GM18867 (cell line): ENCODE measurements around the gene JCAD.
"Not testable (repeated sequence)": the region's sequence is repeated elsewhere in the genome, so short reads cannot be mapped to it uniquely, and the experiment has no call there.

Experiments used
- ATAC-seq: cut with Tn5 transposase; IDR thresholded peaks from one replicate; pipeline ENCODE4 v1.9.1; 2021; ENCODE audit warnings: mild to moderate bottlenecking, moderate library complexity; ENCODE audit not compliant: unreplicated experiment

JCAD gene

GRCh38 chr10:30026578-30026977 is 32.8 kb downstream of the JCAD start:
- ATAC-seq, result no peak

DNA sequence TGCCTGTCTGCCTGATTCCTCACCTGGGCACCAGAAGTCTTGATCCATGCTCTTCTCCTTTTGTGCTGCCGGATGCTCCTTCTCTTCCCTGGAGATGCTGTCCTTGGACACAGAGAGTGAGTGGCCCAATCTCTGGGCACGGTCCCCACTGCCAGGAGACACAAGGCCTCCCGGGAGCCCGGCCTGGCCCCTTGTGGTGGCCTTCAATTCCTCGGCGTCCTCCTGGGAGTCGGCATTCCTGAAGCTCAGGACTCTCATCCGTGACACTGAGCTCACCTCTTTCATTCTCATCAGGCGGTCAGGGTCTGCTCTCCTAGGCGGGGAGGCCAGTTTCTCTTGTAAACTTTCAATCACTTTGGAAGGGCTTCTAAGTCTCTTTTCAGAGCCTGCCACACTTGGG is 33.3 kb downstream of the JCAD start:
- ATAC-seq, result no peak

- not testable (repeated sequence) for ATAC-seq
Observed at GRCh38 chr10:30025428-30025827, 34.0 kb downstream of the JCAD start.

- ATAC-seq, result no peak
Observed at GRCh38 chr10:30022590-30022989, 36.8 kb downstream of the JCAD start.

DNA sequence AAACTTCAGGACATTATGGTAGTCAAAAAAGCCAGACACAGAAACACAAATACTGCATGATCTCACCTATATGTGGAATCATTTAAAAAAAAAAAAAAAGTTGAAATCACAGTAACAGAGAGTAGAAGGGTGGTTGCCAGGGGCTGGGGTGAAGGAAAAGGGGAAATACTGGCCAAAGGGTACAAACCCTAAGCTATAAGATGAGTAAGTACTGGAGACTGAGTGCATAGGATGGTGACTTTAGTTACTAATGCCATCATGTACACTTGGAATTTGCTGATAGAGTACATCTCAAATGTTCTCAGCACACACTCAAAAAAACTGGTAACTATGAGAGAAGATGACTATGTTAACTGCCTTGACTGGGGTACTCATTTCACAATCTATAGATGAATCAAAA is 39.9 kb downstream of the JCAD start:
- ATAC-seq, result no peak

- ATAC-seq, result no peak
Observed at GRCh38 chr10:30018496-30018895, 40.9 kb downstream of the JCAD start.

DNA sequence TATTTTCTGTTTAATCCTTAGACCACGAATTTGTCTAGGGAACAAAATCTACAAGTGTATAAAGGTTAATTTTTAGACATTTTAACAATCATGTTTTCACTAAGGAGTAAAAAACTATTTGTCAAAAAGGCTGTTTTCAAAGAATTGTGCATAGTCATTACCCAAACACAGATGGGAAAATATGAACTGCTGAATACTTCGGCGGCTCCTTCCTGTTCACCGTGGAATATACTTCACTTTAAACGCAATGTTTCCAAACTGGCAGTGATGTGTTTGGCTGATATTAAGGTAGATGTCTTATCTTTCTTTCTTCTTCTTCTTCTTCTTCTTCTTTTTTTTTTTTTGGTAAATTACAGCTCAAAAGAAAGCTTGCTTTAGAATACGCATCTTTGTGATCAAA is 41.4 kb downstream of the JCAD start:
- no peak for ATAC-seq

- no peak for ATAC-seq
Observed at GRCh38 chr10:30017556-30017955, 41.8 kb downstream of the JCAD start.

- no peak for ATAC-seq
Observed at GRCh38 chr10:30014511-30014910, 44.9 kb downstream of the JCAD start.

DNA sequence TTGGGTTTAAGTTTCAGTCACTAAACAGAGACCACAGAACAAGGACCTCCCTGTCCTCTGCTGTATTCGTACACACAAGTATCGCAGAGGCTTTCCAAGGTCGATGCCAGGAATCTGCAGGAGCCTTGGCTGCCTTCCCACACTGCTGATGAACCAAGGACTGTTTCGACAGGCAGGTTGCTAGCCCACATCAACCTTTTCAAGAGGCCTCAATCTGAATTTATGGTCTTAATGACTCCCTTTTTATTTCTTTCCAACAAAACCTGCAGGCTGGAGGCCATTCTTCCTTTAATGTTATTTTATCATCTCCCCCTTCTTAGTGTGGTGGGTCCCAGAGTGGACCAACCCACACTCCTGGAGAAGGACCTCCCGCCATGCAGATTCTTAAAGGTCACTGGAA is 45.6 kb downstream of the JCAD start:
- ATAC-seq, result no peak

DNA sequence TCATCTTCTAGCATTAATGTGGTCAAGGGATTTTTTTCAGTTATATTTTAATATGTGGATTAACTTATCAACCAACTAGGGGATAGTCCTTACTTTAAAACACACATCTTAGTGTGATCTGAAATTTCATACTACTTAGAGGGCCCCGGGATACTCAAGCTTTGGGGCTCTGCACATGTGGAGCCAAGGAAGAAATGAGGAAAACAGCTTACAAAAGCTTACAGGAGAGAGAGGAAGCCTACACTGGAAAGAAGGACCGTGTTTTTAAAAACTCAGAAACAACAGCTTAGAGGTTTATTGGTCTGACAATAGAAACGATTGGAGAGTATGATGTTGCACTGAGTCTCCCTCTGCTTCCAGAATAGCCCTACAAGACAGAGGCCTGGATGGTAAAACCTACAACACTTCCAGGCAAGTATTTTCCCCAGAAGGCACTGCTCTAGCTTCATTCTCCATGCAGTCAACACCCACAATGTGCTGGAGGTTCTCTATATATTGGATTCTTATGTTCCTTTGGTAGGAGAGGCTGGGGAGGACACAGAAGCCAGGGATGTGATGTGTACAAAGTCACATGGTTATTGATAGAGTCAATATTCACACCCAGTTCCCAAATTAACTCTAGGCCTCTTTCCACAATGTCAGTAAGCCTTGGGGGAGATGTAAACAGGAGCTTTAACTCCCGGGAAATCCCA is 47.3 kb downstream of the JCAD start:
- ATAC-seq, result no peak

GRCh38 chr10:30011396-30011795 is 48.0 kb downstream of the JCAD start:
- ATAC-seq, result no peak

GRCh38 chr10:30007406-30007805 is 52.0 kb downstream of the JCAD start:
- no peak for ATAC-seq

DNA sequence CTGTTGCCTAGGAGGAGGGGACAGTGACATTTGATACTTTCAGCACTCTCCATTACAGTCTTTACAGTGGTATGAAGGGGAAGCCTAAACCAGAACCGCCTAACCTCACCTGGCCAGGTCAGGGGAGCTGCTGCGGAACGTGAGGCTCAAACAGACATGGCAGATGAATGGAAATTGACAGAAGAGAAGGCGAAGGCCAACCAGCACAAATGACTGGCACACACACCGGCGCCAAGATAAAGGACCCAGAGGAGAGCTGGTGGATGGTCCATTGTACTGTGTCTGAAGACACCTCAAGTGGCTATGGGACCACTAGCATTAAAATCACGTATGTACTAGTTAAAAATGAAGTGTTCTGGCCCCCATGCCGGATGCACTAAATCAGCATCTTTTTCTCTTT is 53.0 kb downstream of the JCAD start:
- no peak for ATAC-seq

DNA sequence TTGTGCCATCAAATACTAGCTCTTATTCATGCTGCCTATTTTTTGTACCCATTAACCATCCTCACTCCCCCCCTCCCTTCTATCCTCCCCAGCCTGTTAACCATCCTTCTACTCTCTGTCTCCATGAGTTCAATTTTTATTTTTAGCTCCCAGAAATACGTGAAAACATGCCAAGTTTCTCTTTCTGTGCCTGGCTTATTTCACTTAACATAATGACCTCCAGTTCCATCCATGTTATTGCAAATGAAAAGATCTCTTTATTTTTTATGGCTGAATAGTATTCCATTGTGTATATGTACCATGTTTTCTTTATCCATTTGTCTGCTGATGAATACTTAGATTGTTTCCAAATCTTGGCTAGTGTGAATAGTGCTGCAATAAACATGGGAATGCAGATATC is 54.3 kb downstream of the JCAD start:
- ATAC-seq, result not testable (repeated sequence)

GRCh38 chr10:30002426-30003266 is 56.7 kb downstream of the JCAD start:
- ATAC-seq, result peak; percentile 66

DNA sequence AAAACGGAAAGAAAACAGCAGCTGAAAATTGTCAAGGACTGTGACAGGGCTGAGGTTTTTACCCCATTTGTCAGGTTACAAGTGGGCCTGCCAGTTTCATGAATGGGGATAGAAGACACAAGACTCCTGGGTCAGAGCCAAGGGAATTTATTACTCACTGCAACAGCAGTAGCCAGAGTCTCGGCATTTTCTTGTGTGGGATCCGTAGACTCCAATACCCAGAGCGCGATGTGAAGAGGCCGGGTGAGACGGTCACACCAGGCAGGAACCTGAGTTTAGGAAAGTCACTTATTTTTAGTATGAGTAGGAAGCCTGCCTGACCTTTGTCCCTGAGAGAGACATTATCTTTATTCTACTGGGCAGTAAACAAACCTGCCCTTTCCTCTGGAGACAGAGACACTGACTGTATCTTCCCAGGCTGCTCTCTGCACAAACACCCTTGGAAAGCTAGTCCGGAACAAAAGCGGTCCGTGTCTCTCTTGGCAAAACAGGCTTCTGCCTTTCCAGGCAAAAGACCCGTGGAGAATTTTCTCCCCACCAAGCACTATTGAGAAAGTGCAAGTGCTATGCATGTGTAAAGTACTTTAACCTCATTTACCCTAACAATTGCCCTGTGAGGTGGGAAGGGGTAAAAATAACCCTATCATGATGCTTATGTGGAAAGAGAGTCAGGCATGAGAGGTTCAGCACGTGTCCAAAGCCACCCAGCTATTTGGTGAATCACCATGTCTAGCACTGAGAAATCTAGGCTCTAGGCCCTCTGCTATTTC is 58.4 kb downstream of the JCAD start:
- no peak for ATAC-seq

GRCh38 chr10:29998142-29998808 is 61.1 kb downstream of the JCAD start:
- peak; percentile 82 for ATAC-seq

DNA sequence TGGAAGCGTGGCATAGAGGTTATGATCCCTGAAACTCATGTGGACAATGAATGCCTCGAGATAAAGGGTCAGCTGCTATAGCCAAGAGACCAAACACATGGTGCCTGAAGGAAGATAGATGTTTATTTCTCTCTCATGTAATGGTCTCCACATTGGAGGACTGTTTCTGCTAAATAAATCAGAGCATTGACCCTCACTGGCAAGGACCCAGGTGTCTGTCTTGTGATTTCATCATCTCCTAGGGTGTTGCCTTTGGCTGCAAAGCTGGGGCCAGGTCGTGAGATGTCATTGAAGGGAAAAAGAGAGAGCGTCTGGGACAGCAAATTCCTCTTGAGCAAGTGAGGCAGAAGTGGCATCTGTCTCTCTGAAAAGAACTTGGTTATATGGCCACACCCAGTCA is 64.6 kb downstream of the JCAD start:
- no peak for ATAC-seq

- no peak for ATAC-seq
Observed at GRCh38 chr10:29993319-29993915, 66.0 kb downstream of the JCAD start.

- ATAC-seq, result no peak
Observed at GRCh38 chr10:29992914-29993313, 66.5 kb downstream of the JCAD start.
